ENCODE measurements around the gene TBC1D9. TPM values are rescaled to one million over a fixed set of nuclear protein-coding genes. Genes with fewer than 3 reads are reported as not detected.
A peak's percentile ranks its signal among the peaks of the same experiment; 100 is the strongest.

TBC1D9 gene
- total and polyA plus RNA-seq, 2 experiments from 2014 or later, result 4.4 to 14.4 TPM

GRCh38 chr4:140653718-140654494, 102.3 kb downstream of the TBC1D9 start:
- Histone ChIP-seq H3K4me2 (ENCODE audit: unreplicated experiment) (no peak overlapping the region), H3K79me2 (ENCODE audit: insufficient read depth) (no peaks in the 10 kb centered on the region), H3K4me3 (no peak overlapping the region), H3K9me3 (ENCODE audit: low read depth) (no peaks in the 10 kb centered on the region), H3K36me3 (ENCODE audit: low read depth) (0 out of 2 replicates have a peak, but pooled peaks cover 7% of the 10 kb centered on the region), H4K20me1 (ENCODE audit: insufficient read depth) (no peaks in the 10 kb centered on the region), H3F3A (ENCODE audit: insufficient read depth) (no peaks in the 10 kb centered on the region), H2AFZ (peak overlapping the region; percentile 24; the same call in 1 of the 2 replicates), H3K9me2 (ENCODE audit: insufficient read depth) (no peaks in the 10 kb centered on the region), H3K4me1 (ENCODE audit: insufficient read depth) (peaks cover 5% of the 10 kb centered on the region; the same call in 1 of the 2 replicates), H3K27me3 (replicated peaks; ENCODE audit: insufficient read depth) (no peaks in the 10 kb centered on the region), H3K27ac (no peak overlapping the region), H3K9ac (no peak overlapping the region)
- DNase-seq, result peak; percentile 34
- in situ Hi-C loops (cut with MboI), result no loop called here
- WGBS, 2 experiments (ENCODE audit: low coverage in 1 of 2, low lambda C conversion rate in 2 of 2, missing lambda C conversion rate in 2 of 2), result 65 to 67% methylated on average over 8 of the region's 8 CpGs
- TF ChIP-seq EZH2 (IDR thresholded peaks at IDR 0.05; ENCODE audit: insufficient read depth, poor library complexity, severe bottlenecking), result no peak
- TF ChIP-seq EZH2phosphoT487 (IDR thresholded peaks at IDR 0.05; ENCODE audit: insufficient read depth, low read depth), result no peak

GRCh38 chr4:140652601-140653000, 103.6 kb downstream of the TBC1D9 start:
- H3K4me2 ChIP-seq (ENCODE audit: unreplicated experiment), result no peak overlapping the region

GRCh38 chr4:140648716-140649308, 107.4 kb downstream of the TBC1D9 start:
- Histone ChIP-seq H3K9me2 (ENCODE audit: insufficient read depth) (no peaks in the 10 kb centered on the region), H3K9me3 (ENCODE audit: low read depth) (no peaks in the 10 kb centered on the region), H3K36me3 (ENCODE audit: low read depth) (0 out of 2 replicates have a peak, but pooled peaks cover 7% of the 10 kb centered on the region), H2AFZ (no peak overlapping the region), H3K27me3 (replicated peaks; ENCODE audit: insufficient read depth) (no peaks in the 10 kb centered on the region), H3K4me2 (ENCODE audit: unreplicated experiment) (no peak overlapping the region), H3K9ac (no peak overlapping the region), H3K27ac (no peak overlapping the region), H3K4me3 (no peak overlapping the region), H3F3A (ENCODE audit: insufficient read depth) (no peaks in the 10 kb centered on the region), H4K20me1 (ENCODE audit: insufficient read depth) (no peaks in the 10 kb centered on the region), H3K79me2 (ENCODE audit: insufficient read depth) (no peaks in the 10 kb centered on the region), H3K4me1 (ENCODE audit: insufficient read depth) (no peaks in the 10 kb centered on the region)
- WGBS, 2 experiments (ENCODE audit: low coverage in 1 of 2, low lambda C conversion rate in 2 of 2, missing lambda C conversion rate in 2 of 2), result 98 to 100% methylated on average over 2 of the region's 2 CpGs
- in situ Hi-C loops (cut with MboI), result no loop called here
- no peak for DNase-seq
- no peak for TF ChIP-seq EZH2 (IDR thresholded peaks at IDR 0.05; ENCODE audit: insufficient read depth, poor library complexity, severe bottlenecking)
- no peak for TF ChIP-seq EZH2phosphoT487 (IDR thresholded peaks at IDR 0.05; ENCODE audit: insufficient read depth, low read depth)

More at GRCh38 chr4:140652601-140653000, 103.6 kb downstream of the TBC1D9 start:
- WGBS, 2 experiments (ENCODE audit: low coverage in 1 of 2, low lambda C conversion rate in 2 of 2, missing lambda C conversion rate in 2 of 2), result 95 to 97% methylated on average over 2 of the region's 2 CpGs
- Histone ChIP-seq H3F3A (ENCODE audit: insufficient read depth) (no peaks in the 10 kb centered on the region), H3K36me3 (ENCODE audit: low read depth) (0 out of 2 replicates have a peak, but pooled peaks cover 7% of the 10 kb centered on the region), H3K9me3 (ENCODE audit: low read depth) (no peaks in the 10 kb centered on the region), H4K20me1 (ENCODE audit: insufficient read depth) (no peaks in the 10 kb centered on the region), H3K4me1 (ENCODE audit: insufficient read depth) (peaks cover 5% of the 10 kb centered on the region; the same call in 1 of the 2 replicates), H2AFZ (no peak overlapping the region), H3K4me3 (no peak overlapping the region), H3K27ac (no peak overlapping the region), H3K79me2 (ENCODE audit: insufficient read depth) (no peaks in the 10 kb centered on the region), H3K9me2 (ENCODE audit: insufficient read depth) (no peaks in the 10 kb centered on the region), H3K27me3 (replicated peaks; ENCODE audit: insufficient read depth) (no peaks in the 10 kb centered on the region), H3K9ac (no peak overlapping the region)
- in situ Hi-C loops (cut with MboI), result no loop called here
- TF ChIP-seq EZH2phosphoT487 (IDR thresholded peaks at IDR 0.05; ENCODE audit: insufficient read depth, low read depth), result no peak
- no peak for TF ChIP-seq EZH2 (IDR thresholded peaks at IDR 0.05; ENCODE audit: insufficient read depth, poor library complexity, severe bottlenecking)
- DNase-seq, result no peak

GRCh38 chr4:140645614-140646412, 110.4 kb downstream of the TBC1D9 start:
- TF ChIP-seq EZH2 (IDR thresholded peaks at IDR 0.05; ENCODE audit: insufficient read depth, poor library complexity, severe bottlenecking) (no peak), EZH2phosphoT487 (IDR thresholded peaks at IDR 0.05; ENCODE audit: insufficient read depth, low read depth) (no peak)
- Histone ChIP-seq H3K36me3 (ENCODE audit: low read depth) (no peaks in the 10 kb centered on the region), H3K27ac (no peak overlapping the region), H3K4me2 (ENCODE audit: unreplicated experiment) (no peak overlapping the region), H3K4me1 (ENCODE audit: insufficient read depth) (no peaks in the 10 kb centered on the region), H3K9me3 (ENCODE audit: low read depth) (no peaks in the 10 kb centered on the region), H3F3A (ENCODE audit: insufficient read depth) (no peaks in the 10 kb centered on the region), H2AFZ (no peak overlapping the region), H4K20me1 (ENCODE audit: insufficient read depth) (no peaks in the 10 kb centered on the region), H3K79me2 (ENCODE audit: insufficient read depth) (no peaks in the 10 kb centered on the region), H3K9me2 (ENCODE audit: insufficient read depth) (no peaks in the 10 kb centered on the region), H3K9ac (no peak overlapping the region), H3K4me3 (no peak overlapping the region), H3K27me3 (replicated peaks; ENCODE audit: insufficient read depth) (no peaks in the 10 kb centered on the region)
- WGBS, 2 experiments (ENCODE audit: low coverage in 1 of 2, low lambda C conversion rate in 2 of 2, missing lambda C conversion rate in 2 of 2), result 76 to 79% methylated on average over 9 of the region's 9 CpGs
- in situ Hi-C loops (cut with MboI), result no loop called here
- DNase-seq, result no peak

All from GM23248 (cell line).